ENCODE measurements around the gene FAM120B. TPM values are rescaled to one million over a fixed set of nuclear protein-coding genes. Genes with fewer than 3 reads are reported as not detected.

Gene FAM120B
- total RNA-seq, 2 donors from 2014 or later: 17.2 to 23.2 TPM

- no peaks in the 10 kb centered on the region for H3K9me3 Mint-ChIP-seq
Measured at GRCh38 chr6:170367241-170367640, 60.7 kb downstream of the FAM120B start.

GRCh38 chr6:170368544-170368943 is 62.0 kb downstream of the FAM120B start:
- Mint-ChIP-seq H3K27ac (no peak overlapping the region), H3K36me3 (ENCODE audit: insufficient read depth in 2 of 2) (peaks cover 0 to 7% of the 10 kb centered on the region in 2 donors), H3K9me3 (no peaks in the 10 kb centered on the region), H3K4me3 (no peak overlapping the region), H3K4me1 (ENCODE audit: low read depth) (peaks cover 28% of the 10 kb centered on the region), H3K27me3 (ENCODE audit: low read depth) (no peaks in the 10 kb centered on the region)
- ATAC-seq (replicated peaks in 1 of 2) (no peak), DNase-seq (no peak)

More at GRCh38 chr6:170367241-170367640, 60.7 kb downstream of the FAM120B start:
- Mint-ChIP-seq H3K4me3 (no peak overlapping the region), H3K27me3 (ENCODE audit: low read depth) (no peaks in the 10 kb centered on the region), H3K36me3 (ENCODE audit: insufficient read depth in 2 of 2) (peaks cover 0 to 7% of the 10 kb centered on the region in 2 donors), H3K4me1 (ENCODE audit: low read depth) (peaks cover 28% of the 10 kb centered on the region), H3K27ac (no peak overlapping the region)
- ATAC-seq (replicated peaks in 1 of 2): no peak
- no peak for DNase-seq

GRCh38 chr6:170369403-170369802 is 62.8 kb downstream of the FAM120B start:
- Mint-ChIP-seq H3K27ac (peak overlapping the region; percentile 32), H3K36me3 (ENCODE audit: insufficient read depth in 2 of 2) (peaks cover 0 to 7% of the 10 kb centered on the region in 2 donors), H3K9me3 (no peaks in the 10 kb centered on the region), H3K4me1 (ENCODE audit: low read depth) (peaks cover 28% of the 10 kb centered on the region), H3K27me3 (ENCODE audit: low read depth) (no peaks in the 10 kb centered on the region), H3K4me3 (no peak overlapping the region)
- DNase-seq: no peak
- ATAC-seq (replicated peaks in 1 of 2): no peak

GRCh38 chr6:170370416-170370815 is 63.9 kb downstream of the FAM120B start:
- Mint-ChIP-seq H3K27ac (peak overlapping the region; percentile 95), H3K4me3 (peak overlapping the region; percentile 31 to 61), H3K36me3 (ENCODE audit: insufficient read depth in 2 of 2) (peaks cover under 1 to 8% of the 10 kb centered on the region in 2 donors), H3K4me1 (ENCODE audit: low read depth) (peaks cover 29% of the 10 kb centered on the region), H3K9me3 (no peaks in the 10 kb centered on the region), H3K27me3 (ENCODE audit: low read depth) (no peaks in the 10 kb centered on the region)
- DNase-seq (peak; percentile 44 to 62), ATAC-seq (replicated peaks in 1 of 2) (peak; percentile 88 to 96)

GRCh38 chr6:170371080-170371479 is 64.5 kb downstream of the FAM120B start:
- H3K9me3 Mint-ChIP-seq: no peaks in the 10 kb centered on the region
- H3K27me3 Mint-ChIP-seq (ENCODE audit: low read depth): no peaks in the 10 kb centered on the region
- H3K27ac Mint-ChIP-seq: peak overlapping the region; percentile 95
- DNase-seq (no peak), ATAC-seq (replicated peaks in 1 of 2) (peak; percentile 40 to 48)
- H3K4me3 Mint-ChIP-seq: peak overlapping the region in 1 of 2 donors; percentile 61
- peaks cover 7 to 9% of the 10 kb centered on the region in 2 donors for H3K36me3 Mint-ChIP-seq (ENCODE audit: insufficient read depth in 2 of 2)
- H3K4me1 Mint-ChIP-seq (ENCODE audit: low read depth): peaks cover 35% of the 10 kb centered on the region

- peaks cover 40% of the 10 kb centered on the region for H3K4me1 Mint-ChIP-seq (ENCODE audit: low read depth)
- H3K36me3 Mint-ChIP-seq (ENCODE audit: insufficient read depth in 2 of 2): peaks cover 9 to 10% of the 10 kb centered on the region in 2 donors
- peak overlapping the region in 1 of 2 donors; percentile 61 for H3K4me3 Mint-ChIP-seq
- no peaks in the 10 kb centered on the region for H3K27me3 Mint-ChIP-seq (ENCODE audit: low read depth)
- H3K27ac Mint-ChIP-seq: peak overlapping the region; percentile 95
- H3K9me3 Mint-ChIP-seq: peaks cover 0 to 2% of the 10 kb centered on the region in 2 donors
- ATAC-seq (replicated peaks in 1 of 2) (no peak), DNase-seq (no peak)
Measured at GRCh38 chr6:170371588-170371987, 65.0 kb downstream of the FAM120B start.

- no peaks in the 10 kb centered on the region for H3K27me3 Mint-ChIP-seq (ENCODE audit: low read depth)
- peaks cover 41% of the 10 kb centered on the region for H3K4me1 Mint-ChIP-seq (ENCODE audit: low read depth)
- no peak for ATAC-seq (replicated peaks in 1 of 2)
- peaks cover 9 to 10% of the 10 kb centered on the region in 2 donors for H3K36me3 Mint-ChIP-seq (ENCODE audit: insufficient read depth in 2 of 2)
- peaks cover 0 to 2% of the 10 kb centered on the region in 2 donors for H3K9me3 Mint-ChIP-seq
- DNase-seq: no peak
- H3K27ac Mint-ChIP-seq: no peak overlapping the region
- H3K4me3 Mint-ChIP-seq: no peak overlapping the region
Measured at GRCh38 chr6:170372380-170373325, 66.1 kb downstream of the FAM120B start.

GRCh38 chr6:170374571-170375444 is 68.2 kb downstream of the FAM120B start:
- H3K9me3 Mint-ChIP-seq: peaks cover 0 to 2% of the 10 kb centered on the region in 2 donors
- no peaks in the 10 kb centered on the region for H3K27me3 Mint-ChIP-seq (ENCODE audit: low read depth)
- peaks cover 39% of the 10 kb centered on the region for H3K4me1 Mint-ChIP-seq (ENCODE audit: low read depth)
- peaks cover 9% of the 10 kb centered on the region in 2 donors for H3K36me3 Mint-ChIP-seq (ENCODE audit: insufficient read depth in 2 of 2)
- H3K4me3 Mint-ChIP-seq: no peak overlapping the region
- no peak for ATAC-seq (replicated peaks in 1 of 2)
- peak overlapping the region; percentile 34 for H3K27ac Mint-ChIP-seq
- no peak for DNase-seq

GRCh38 chr6:170375661-170376060 is 69.1 kb downstream of the FAM120B start:
- H3K9me3 Mint-ChIP-seq: peaks cover 0 to 2% of the 10 kb centered on the region in 2 donors
- no peak overlapping the region for H3K4me3 Mint-ChIP-seq
- H3K27me3 Mint-ChIP-seq (ENCODE audit: low read depth): no peaks in the 10 kb centered on the region
- peak overlapping the region; percentile 66 for H3K27ac Mint-ChIP-seq
- no peak for DNase-seq
- H3K36me3 Mint-ChIP-seq (ENCODE audit: insufficient read depth in 2 of 2): peaks cover 8 to 9% of the 10 kb centered on the region in 2 donors
- no peak for ATAC-seq (replicated peaks in 1 of 2)
- peaks cover 31% of the 10 kb centered on the region for H3K4me1 Mint-ChIP-seq (ENCODE audit: low read depth)

- ATAC-seq (replicated peaks in 1 of 2) (no peak), DNase-seq (no peak)
- Mint-ChIP-seq H3K4me1 (ENCODE audit: low read depth) (peaks cover 26% of the 10 kb centered on the region), H3K36me3 (ENCODE audit: insufficient read depth in 2 of 2) (peaks cover 6 to 9% of the 10 kb centered on the region in 2 donors), H3K27me3 (ENCODE audit: low read depth) (no peaks in the 10 kb centered on the region), H3K27ac (peak overlapping the region; percentile 29), H3K4me3 (no peak overlapping the region), H3K9me3 (peaks cover 0 to 2% of the 10 kb centered on the region in 2 donors)
Measured at GRCh38 chr6:170376386-170377043, 70.0 kb downstream of the FAM120B start.

- peaks cover 6 to 9% of the 10 kb centered on the region in 2 donors for H3K36me3 Mint-ChIP-seq (ENCODE audit: insufficient read depth in 2 of 2)
- peaks cover 28% of the 10 kb centered on the region for H3K4me1 Mint-ChIP-seq (ENCODE audit: low read depth)
- H3K27ac Mint-ChIP-seq: peak overlapping the region; percentile 89
- DNase-seq (peak in 1 of 2 donors; percentile 12), ATAC-seq (replicated peaks in 1 of 2) (peak in 1 of 2 donors; percentile 54)
- peaks cover 0 to 2% of the 10 kb centered on the region in 2 donors for H3K9me3 Mint-ChIP-seq
- peak overlapping the region in 1 of 2 donors; percentile 48 for H3K4me3 Mint-ChIP-seq
- no peaks in the 10 kb centered on the region for H3K27me3 Mint-ChIP-seq (ENCODE audit: low read depth)
Measured at GRCh38 chr6:170378502-170378901, 71.9 kb downstream of the FAM120B start.

GRCh38 chr6:170381562-170381961 is 75.0 kb downstream of the FAM120B start:
- H3K4me1 Mint-ChIP-seq (ENCODE audit: low read depth): peaks cover 16% of the 10 kb centered on the region
- H3K9me3 Mint-ChIP-seq: peaks cover 0 to under 1% of the 10 kb centered on the region in 2 donors
- H3K27me3 Mint-ChIP-seq (ENCODE audit: low read depth): no peaks in the 10 kb centered on the region
- DNase-seq (no peak), ATAC-seq (replicated peaks in 1 of 2) (no peak)
- peaks cover 1 to 2% of the 10 kb centered on the region in 2 donors for H3K36me3 Mint-ChIP-seq (ENCODE audit: insufficient read depth in 2 of 2)
- no peak overlapping the region for H3K27ac Mint-ChIP-seq
- H3K4me3 Mint-ChIP-seq: no peak overlapping the region
